Heart left ventricle (tissue), 16 donors: ENCODE results near the gene C14orf93. TPM values are rescaled to one million over a fixed set of nuclear protein-coding genes. Genes with fewer than 3 reads are reported as not detected.

ENCODE experiments used
- ATAC-seq, 4 donors: fragments of 200-7000 bp; cut with Tn5 transposase; one replicate each; pipeline ENCODE4 v1.9.1; 2020 to 2022; ENCODE audit warnings: moderate library complexity in 4 of 4, mild to moderate bottlenecking in 3 of 4, moderate number of reproducible peaks in 1 of 4
- DNase-seq, 5 donors: peaks; one replicate each; pipeline ENCODE4 v3.0.0-alpha.2; 2020
- H3K27ac ChIP-seq, 12 donors: fragments of 200-600 bp; sonication (generic) in 4 of 12; one replicate each; pipeline versions ENCODE4 v1.5.0 to v1.8.0; 2016 to 2022; ENCODE audit warnings: mild to moderate bottlenecking in 2 of 12
- H3K27me3 ChIP-seq, 9 donors: fragments of 200-600 bp; sonication (generic) in 2 of 9; one replicate each; pipeline versions ENCODE4 v1.5.1 to v1.8.0; 2016 to 2022; ENCODE audit warnings: mild to moderate bottlenecking in 3 of 9
- H3K36me3 ChIP-seq, 9 donors: fragments of 200-600 bp; sonication (generic) in 2 of 9; one replicate each; pipeline versions ENCODE4 v1.5.0 to v1.8.0; 2018 to 2022; ENCODE audit warnings: mild to moderate bottlenecking in 2 of 9
- H3K4me1 ChIP-seq, 12 donors: fragments of 200-600 bp; sonication (generic) in 4 of 12; one replicate each; pipeline versions ENCODE4 v1.5.0 to v1.8.0; 2016 to 2022; ENCODE audit warnings: mild to moderate bottlenecking in 3 of 12
- H3K4me3 ChIP-seq, 12 donors: fragments of 200-600 bp; sonication (generic) in 4 of 12; one replicate each; pipeline versions ENCODE4 v1.5.0 to v1.8.0; 2017 to 2022; ENCODE audit warnings: mild to moderate bottlenecking in 9 of 12, moderate library complexity in 4 of 12
- H3K9me3 ChIP-seq, 12 donors: fragments of 200-600 bp; sonication (generic) in 4 of 12; one replicate each; pipeline versions ENCODE4 v1.5.0 to v1.8.0; 2016 to 2022; ENCODE audit warnings: mild to moderate bottlenecking in 1 of 12
- CTCF ChIP-seq, 12 donors: fragments of 200-600 bp; sonication (generic) in 4 of 12; IDR thresholded peaks; one replicate each; pipeline versions ENCODE4 v1.5.0 to v1.8.0; 2018 to 2022; ENCODE audit warnings: antibody characterized with exemption in 12 of 12, mild to moderate bottlenecking in 5 of 12
- POLR2A ChIP-seq, 2 donors: fragments of 450-650 bp; IDR thresholded peaks; one replicate each; pipeline ENCODE4 v1.6.1; 2017; ENCODE audit warnings: antibody characterized with exemption in 2 of 2, mild to moderate bottlenecking in 2 of 2, moderate library complexity in 2 of 2
- WGBS, 4 donors: extraction: QIAGEN DNeasy Blood & Tissue Kit in 2 of 4; methylation state at CpG; one replicate each; pipeline versions ENCODE4 v1.1.5 to v1.1.7; 2013 to 2018; 5-methylcytosine and 5-hydroxymethylcytosine counted together
- intact Hi-C, 10 donors: fragments of 100-400 bp; cut with DNase I; formaldehyde crosslinking; loops; one replicate each; pipeline versions ENCODE4 v1.11.1 to v1.14.2; 2022
- polyA plus RNA-seq, 2 donors: library from polyadenylated mRNA; stranded (reverse); fragments of 200-250 nt; gene quantifications; one replicate each; pipeline ENCODE4 v1.2.3, GENCODE V29; 2013
- total RNA-seq, 9 donors: library from RNA; depleted of rRNA in 2 of 9; stranded (reverse); fragments of >200 nt in 2 of 9; fragmentation: NEBNext Ultra II Directional in 3 of 9; extraction: Animal tissue kit (Norgen Biotek cat#: 25700) in 3 of 9; gene quantifications; one replicate each; pipeline versions ENCODE4 v1.1.0 to v1.2.4, GENCODE V29; 2016 to 2023
- donor health status: ischemic (EF 13 %, LVEDD 7.1; RV severe dilation, severe dysfunction).
- donor health status: healthy with polysubstance abuse.
- donor health status: DM: no; HTN: yes; CAD: no.
- donor health status: DM: no; HTN: no; CAD: no.
- donor health status: ischemic (EF 25% LVEDD 6.9; RV normal size, moderate dysfunction).
- donor health status: ischemic (EF 25% LVEDD 5.7; RV mildly dilated, moderate dysfunction).
- donor health status: healthy.
- donor health status: DM: yes; HTN: yes; CAD: no.
- donor health status: ischemic (EF 35%, LVEDD 5.7; RV mildly dilated, moderate dysfunction).
- donor health status: nonischemic (EF 11% LVEDD 7.7; RV severe dilation, severe dysfunction).
- donor health status: DM: yes; HTN: yes; CAD: no.
- donor health status: PGD.
- donor health status: ischemic (EF 29% LVEDD 5.4; RV normal size, mild dysfunction).
- donor health status: nonischemic (EF 23%, LVEDD 6.1; RV moderate dilation, normal function).

C14orf93 gene
- total and polyA plus RNA-seq, 11 donors = 3.4 to 7.6 (median 5.4) TPM

DNA sequence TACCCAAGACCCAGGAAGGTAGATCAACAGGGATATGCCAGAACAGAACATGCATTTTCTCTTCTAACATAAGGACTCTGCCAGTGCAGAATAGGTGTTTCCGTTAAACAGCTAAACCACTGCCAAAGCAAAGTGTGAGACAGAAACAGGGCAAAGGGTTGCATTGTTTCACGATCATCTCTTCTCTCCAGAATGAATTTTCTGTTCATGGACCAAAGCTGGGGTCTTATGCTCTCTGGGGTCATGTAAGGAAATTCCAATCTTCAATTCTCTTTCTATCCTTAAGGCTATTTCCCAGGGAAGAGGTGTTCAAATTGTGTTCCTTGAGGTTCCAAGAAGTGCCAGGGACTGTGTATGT is 13.8 kb upstream of the C14orf93 start:
- intact Hi-C loops = no loop called here
- WGBS, 4 donors = 89 to 96% (median 95%) methylated on average over 2 of the region's 2 CpGs
- no peaks in the 10 kb centered on the region for H3K9me3 ChIP-seq
- peaks cover 0 to 48% (median 40%) of the 10 kb centered on the region in 9 donors for H3K36me3 ChIP-seq
- H3K4me3 ChIP-seq = no peak overlapping the region
- TF ChIP-seq POLR2A (IDR thresholded peaks at IDR 0.05) = no peak
- TF ChIP-seq CTCF (IDR thresholded peaks at IDR 0.05) = no peak
- DNase-seq (no peak), ATAC-seq (no peak)
- H3K27me3 ChIP-seq = no peaks in the 10 kb centered on the region
- H3K4me1 ChIP-seq = peaks cover 0 to 17% (median 3%) of the 10 kb centered on the region in 12 donors
- H3K27ac ChIP-seq = no peak overlapping the region

DNA sequence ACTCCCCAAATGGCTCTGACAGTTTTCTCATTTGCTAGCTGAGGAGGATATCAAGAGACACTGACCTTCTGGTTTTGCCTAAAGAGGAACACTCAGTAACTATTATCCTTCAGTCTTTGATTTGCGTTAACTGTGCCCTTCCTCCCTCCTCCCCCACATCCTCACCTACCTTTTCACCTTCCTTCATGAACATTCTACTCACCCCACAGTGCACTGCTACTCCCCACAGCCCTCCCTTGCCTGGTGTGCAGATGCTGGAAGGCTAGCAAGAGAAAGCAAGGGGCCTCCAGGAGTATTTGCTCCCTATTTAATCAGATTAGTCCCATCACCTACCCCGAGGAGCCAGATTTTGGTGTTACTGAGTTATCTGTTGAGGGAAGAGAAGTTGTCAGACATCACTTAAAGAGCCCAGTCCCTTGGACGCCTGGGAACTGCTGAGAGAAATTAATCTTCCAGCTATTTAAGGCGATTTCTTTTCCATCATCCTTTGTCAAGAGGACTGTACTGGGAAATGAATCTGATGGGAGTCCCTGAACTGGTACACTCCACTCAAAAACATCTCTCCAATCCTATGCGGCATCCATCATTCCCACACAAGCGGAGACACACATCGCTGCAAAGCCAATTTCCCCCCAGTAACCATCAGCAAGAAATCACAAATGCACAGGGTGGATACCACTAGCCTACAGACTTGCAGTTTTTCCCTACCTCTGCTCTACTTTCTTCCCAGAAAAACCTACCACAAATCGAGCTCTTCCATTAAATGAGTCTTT is 13.3 kb upstream of the C14orf93 start:
- ATAC-seq (no peak), DNase-seq (no peak)
- 80 to 82% (median 81%) methylated on average over 8 of the region's 8 CpGs for WGBS, 4 donors
- Histone ChIP-seq H3K4me1 (peaks cover 0 to 13% (median 0%) of the 10 kb centered on the region in 12 donors), H3K4me3 (no peak overlapping the region), H3K27me3 (no peaks in the 10 kb centered on the region), H3K27ac (no peak overlapping the region), H3K36me3 (peaks cover 0 to 42% (median 34%) of the 10 kb centered on the region in 9 donors), H3K9me3 (no peaks in the 10 kb centered on the region)
- intact Hi-C loops = no loop called here
- TF ChIP-seq CTCF (IDR thresholded peaks at IDR 0.05) (no peak), POLR2A (IDR thresholded peaks at IDR 0.05) (no peak)

DNA sequence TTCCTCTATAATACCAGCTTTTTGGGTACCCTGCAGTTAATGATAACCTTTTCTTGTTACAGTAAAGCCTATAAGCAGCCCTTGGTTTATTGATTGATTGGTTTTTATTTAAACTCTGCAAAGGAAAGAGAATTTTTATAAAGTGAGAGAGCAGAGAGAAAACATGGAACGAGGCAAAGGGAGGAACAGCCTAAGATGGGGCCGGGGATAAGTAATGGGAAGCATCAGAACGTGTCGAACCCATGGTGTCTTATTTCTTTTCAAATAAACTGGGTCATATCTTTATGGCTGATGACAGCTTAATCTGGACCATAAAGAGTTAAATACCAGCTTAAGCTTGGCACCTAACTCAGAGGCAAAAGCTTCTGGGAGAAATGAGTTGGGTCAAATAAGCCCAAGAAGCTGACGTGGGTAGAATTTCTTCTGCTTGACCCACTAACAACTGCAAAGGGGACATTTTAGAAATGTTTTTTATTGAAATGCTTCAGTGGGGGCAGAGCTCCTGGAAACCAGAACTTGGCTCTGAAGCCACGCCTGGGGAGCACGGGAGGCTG is 12.0 kb upstream of the C14orf93 start:
- TF ChIP-seq CTCF (IDR thresholded peaks at IDR 0.05) (no peak), POLR2A (IDR thresholded peaks at IDR 0.05) (no peak)

DNA sequence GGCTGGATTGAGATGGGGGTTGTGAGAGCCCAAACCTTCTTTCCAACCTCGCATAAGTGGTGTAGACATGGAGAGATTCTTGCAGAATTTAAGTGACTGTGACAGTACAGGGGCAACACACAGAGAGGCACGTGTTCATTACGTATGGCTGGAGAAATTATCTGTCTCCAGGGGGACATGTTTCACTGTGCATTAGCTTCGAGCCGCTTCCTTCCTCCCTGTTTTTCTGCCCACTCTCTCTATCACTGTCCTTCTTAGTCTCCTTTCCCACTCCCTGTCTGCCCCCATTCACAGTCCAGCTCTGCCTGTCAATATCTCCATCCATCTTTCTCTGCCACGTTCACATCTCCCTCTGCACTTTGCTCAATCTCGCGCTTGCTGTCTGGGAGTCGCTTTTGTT is 11.5 kb upstream of the C14orf93 start:
- Histone ChIP-seq H3K4me1 (peaks cover 0 to 13% (median 0%) of the 10 kb centered on the region in 12 donors), H3K27ac (no peak overlapping the region), H3K36me3 (peaks cover 0 to 24% (median 19%) of the 10 kb centered on the region in 9 donors), H3K9me3 (no peaks in the 10 kb centered on the region), H3K27me3 (no peaks in the 10 kb centered on the region), H3K4me3 (no peak overlapping the region)
- no peak for DNase-seq
- TF ChIP-seq CTCF (IDR thresholded peaks at IDR 0.05) (no peak), POLR2A (IDR thresholded peaks at IDR 0.05) (no peak)
- ATAC-seq = no peak
- WGBS, 4 donors = 69 to 80% (median 74%) methylated on average over 9 of the region's 9 CpGs
- intact Hi-C loops = no loop called here

More for the DNA sequence above, 12.0 kb upstream of the C14orf93 start:
- H3K9me3 ChIP-seq = no peaks in the 10 kb centered on the region
- H3K36me3 ChIP-seq = peaks cover 0 to 30% (median 23%) of the 10 kb centered on the region in 9 donors
- no peaks in the 10 kb centered on the region for H3K27me3 ChIP-seq
- DNase-seq (no peak), ATAC-seq (no peak)
- intact Hi-C loops = no loop called here
- H3K4me1 ChIP-seq = peaks cover 0 to 13% (median 0%) of the 10 kb centered on the region in 12 donors
- 61 to 77% (median 74%) methylated on average over 7 of the region's 7 CpGs for WGBS, 4 donors
- no peak overlapping the region for H3K4me3 ChIP-seq
- H3K27ac ChIP-seq = no peak overlapping the region
